GM18498 (cell line): ENCODE data around the gene LCN10.
"Not testable (repeated sequence)": the region's sequence is repeated elsewhere in the genome, so short reads cannot be mapped to it uniquely, and the experiment has no call there.

Experiments used
- ATAC-seq: cut with Tn5 transposase; IDR thresholded peaks from one replicate; pipeline ENCODE4 v1.9.1; 2021; ENCODE audit warnings: mild to moderate bottlenecking, moderate library complexity; ENCODE audit not compliant: unreplicated experiment

LCN10 gene

GRCh38 chr9:136704741-136705140 lies 38.0 kb downstream of the LCN10 start:
- ATAC-seq: not testable (repeated sequence)

GRCh38 chr9:136703276-136703860 lies 39.4 kb downstream of the LCN10 start:
- no peak for ATAC-seq

GRCh38 chr9:136701668-136702053 lies 41.1 kb downstream of the LCN10 start:
- no peak for ATAC-seq

- peak; percentile 80 for ATAC-seq
Measured at GRCh38 chr9:136700959-136701667, 41.6 kb downstream of the LCN10 start.

GRCh38 chr9:136700304-136700703 lies 42.4 kb downstream of the LCN10 start:
- ATAC-seq: no peak

GRCh38 chr9:136698635-136699246 lies 44.0 kb downstream of the LCN10 start:
- no peak for ATAC-seq

- no peak for ATAC-seq
Measured at GRCh38 chr9:136697821-136698526, 44.8 kb downstream of the LCN10 start.

- no peak for ATAC-seq
Measured at GRCh38 chr9:136697146-136697820, 45.5 kb downstream of the LCN10 start.

GRCh38 chr9:136696502-136696901 lies 46.2 kb downstream of the LCN10 start:
- no peak for ATAC-seq

GRCh38 chr9:136695955-136696354 lies 46.8 kb downstream of the LCN10 start:
- no peak for ATAC-seq

- ATAC-seq: no peak
Measured at GRCh38 chr9:136695435-136695895, 47.3 kb downstream of the LCN10 start.

- no peak for ATAC-seq
Measured at GRCh38 chr9:136694872-136695247, 47.9 kb downstream of the LCN10 start.

GRCh38 chr9:136694163-136694871 lies 48.4 kb downstream of the LCN10 start:
- no peak for ATAC-seq

- ATAC-seq: no peak
Measured at GRCh38 chr9:136693490-136694162, 49.1 kb downstream of the LCN10 start.

- no peak for ATAC-seq
Measured at GRCh38 chr9:136693135-136693489, 49.6 kb downstream of the LCN10 start.

GRCh38 chr9:136692185-136693134 lies 50.3 kb downstream of the LCN10 start:
- ATAC-seq: no peak

- no peak for ATAC-seq
Measured at GRCh38 chr9:136691316-136692184, 51.2 kb downstream of the LCN10 start.

- no peak for ATAC-seq
Measured at GRCh38 chr9:136690806-136691261, 51.9 kb downstream of the LCN10 start.
